Activated B cell treated with CpG ODN at 0.5 μM for 24 hours (primary cell): ENCODE data around the gene SLC22A1. TPM values are rescaled to one million over a fixed set of nuclear protein-coding genes. Genes with fewer than 3 reads are reported as not detected.

Experiments used
- ATAC-seq: fragments of 200-7000 bp; cut with Tn5 transposase; one replicate; pipeline ENCODE4 v1.10.0; 2021; ENCODE audit warnings: low read depth, mild to moderate bottlenecking, moderate library complexity
- CTCF ChIA-PET: fragments of 350-600 bp; sonication (Branson Sonifier 250); formaldehyde crosslinking; loops from one replicate; lab custom pipeline; 2021; ENCODE audit warnings: antibody characterized with exemption; lab: Charles Lee
- POLR2A ChIA-PET: fragments of 350-600 bp; sonication (Branson Sonifier 250); formaldehyde crosslinking; loops from one replicate; lab custom pipeline; 2021; ENCODE audit warnings: antibody characterized with exemption; lab: Charles Lee
- DNase-seq: peaks from one replicate; pipeline ENCODE4 v3.0.0; 2022
- H3K27ac Mint-ChIP-seq: one replicate; pipeline ENCODE4 v1.8.0; 2020; ENCODE audit warnings: mixed read lengths
- H3K27me3 Mint-ChIP-seq: one replicate; pipeline ENCODE4 v1.8.0; 2021; ENCODE audit warnings: mixed read lengths
- H3K36me3 Mint-ChIP-seq: one replicate; pipeline ENCODE4 v1.8.0; 2021; ENCODE audit warnings: low read depth, mixed read lengths
- H3K4me1 Mint-ChIP-seq: one replicate; pipeline ENCODE4 v1.8.0; 2021; ENCODE audit warnings: mixed read lengths
- H3K4me3 Mint-ChIP-seq: one replicate; pipeline ENCODE4 v1.8.0; 2020; ENCODE audit warnings: mild to moderate bottlenecking, mixed read lengths
- H3K9me3 Mint-ChIP-seq: one replicate; pipeline ENCODE4 v1.8.0; 2020; ENCODE audit warnings: mixed read lengths
- intact Hi-C: fragments of 100-400 bp; cut with micrococcal nuclease; formaldehyde crosslinking; loops from one replicate; pipeline ENCODE4 v1.15.1; 2024
- total RNA-seq: library from RNA; stranded (reverse); gene quantifications from 2 replicates; pipeline ENCODE4 v1.2.3, GENCODE V29; 2022
- TF ChIP-seq, protein P1 (sequence below): fragments of 200-600 bp; IDR thresholded peaks from one replicate; pipeline ENCODE4 v1.8.0; 2022; ENCODE audit warnings: antibody characterized with exemption, mild to moderate bottlenecking

The SLC22A1 gene
- total RNA-seq, 1 donor from 2014 or later = 2.8 TPM

DNA sequence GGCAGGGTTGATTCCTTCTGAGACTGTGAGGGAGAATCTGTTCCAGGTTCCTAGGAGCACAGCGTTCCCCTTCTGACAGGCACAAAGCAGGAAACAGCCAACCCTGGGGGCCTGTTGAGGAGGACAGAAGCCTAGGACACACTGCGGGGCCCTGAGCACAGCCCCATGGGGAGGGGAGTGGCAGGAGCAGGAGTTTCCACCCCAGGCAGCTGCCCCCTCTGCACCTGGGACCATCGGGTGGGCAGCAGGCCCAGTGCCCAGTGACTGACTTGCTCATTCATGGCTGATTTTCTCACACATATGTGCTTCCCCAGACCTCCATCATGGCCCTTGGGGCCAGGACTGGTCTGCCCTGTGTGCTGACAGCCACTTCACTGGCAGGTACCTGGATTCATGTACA is 6.2 kb upstream of the SLC22A1 start:
- no peaks in the 10 kb centered on the region for H3K4me1 Mint-ChIP-seq
- peaks cover 3% of the 10 kb centered on the region for H3K9me3 Mint-ChIP-seq
- H3K4me3 Mint-ChIP-seq = no peak overlapping the region
- no peak for ATAC-seq
- H3K27me3 Mint-ChIP-seq = no peaks in the 10 kb centered on the region
- no peak for DNase-seq
- ChIA-PET POLR2A (no interaction called here), CTCF (no interaction called here)
- H3K36me3 Mint-ChIP-seq = peaks cover 12% of the 10 kb centered on the region
- H3K27ac Mint-ChIP-seq = no peak overlapping the region
- TF ChIP-seq, protein P1, sequence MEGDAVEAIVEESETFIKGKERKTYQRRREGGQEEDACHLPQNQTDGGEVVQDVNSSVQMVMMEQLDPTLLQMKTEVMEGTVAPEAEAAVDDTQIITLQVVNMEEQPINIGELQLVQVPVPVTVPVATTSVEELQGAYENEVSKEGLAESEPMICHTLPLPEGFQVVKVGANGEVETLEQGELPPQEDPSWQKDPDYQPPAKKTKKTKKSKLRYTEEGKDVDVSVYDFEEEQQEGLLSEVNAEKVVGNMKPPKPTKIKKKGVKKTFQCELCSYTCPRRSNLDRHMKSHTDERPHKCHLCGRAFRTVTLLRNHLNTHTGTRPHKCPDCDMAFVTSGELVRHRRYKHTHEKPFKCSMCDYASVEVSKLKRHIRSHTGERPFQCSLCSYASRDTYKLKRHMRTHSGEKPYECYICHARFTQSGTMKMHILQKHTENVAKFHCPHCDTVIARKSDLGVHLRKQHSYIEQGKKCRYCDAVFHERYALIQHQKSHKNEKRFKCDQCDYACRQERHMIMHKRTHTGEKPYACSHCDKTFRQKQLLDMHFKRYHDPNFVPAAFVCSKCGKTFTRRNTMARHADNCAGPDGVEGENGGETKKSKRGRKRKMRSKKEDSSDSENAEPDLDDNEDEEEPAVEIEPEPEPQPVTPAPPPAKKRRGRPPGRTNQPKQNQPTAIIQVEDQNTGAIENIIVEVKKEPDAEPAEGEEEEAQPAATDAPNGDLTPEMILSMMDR = no peak
- intact Hi-C loops = no loop called here

DNA sequence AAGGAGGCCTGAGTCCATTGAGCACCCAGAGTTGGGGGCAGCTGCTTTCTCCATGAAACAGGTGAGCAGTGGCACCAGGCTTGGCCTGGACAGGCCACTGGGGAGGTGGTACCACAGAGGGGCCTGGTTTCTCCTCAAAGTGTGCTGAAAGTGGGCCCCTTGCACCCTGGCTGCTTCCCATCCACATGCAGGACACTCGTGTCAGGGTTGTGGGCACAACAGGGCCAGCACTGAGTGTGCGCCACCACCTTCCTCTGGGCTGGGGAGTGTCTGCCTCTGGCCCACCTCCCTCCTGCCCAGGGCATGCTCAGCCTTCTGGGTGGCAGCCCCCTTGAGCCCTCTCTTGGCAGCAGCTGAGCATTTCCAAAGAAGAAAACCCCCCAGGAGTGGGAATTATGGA is 5.2 kb upstream of the SLC22A1 start:
- Mint-ChIP-seq H3K27me3 (no peaks in the 10 kb centered on the region), H3K4me3 (no peak overlapping the region), H3K4me1 (no peaks in the 10 kb centered on the region), H3K27ac (no peak overlapping the region), H3K36me3 (peaks cover 10% of the 10 kb centered on the region), H3K9me3 (peaks cover 3% of the 10 kb centered on the region)
- TF ChIP-seq, protein P1 = no peak
- ATAC-seq (no peak), DNase-seq (no peak)
- intact Hi-C loops = no loop called here
- POLR2A ChIA-PET = no interaction called here
- CTCF ChIA-PET = no interaction called here

DNA sequence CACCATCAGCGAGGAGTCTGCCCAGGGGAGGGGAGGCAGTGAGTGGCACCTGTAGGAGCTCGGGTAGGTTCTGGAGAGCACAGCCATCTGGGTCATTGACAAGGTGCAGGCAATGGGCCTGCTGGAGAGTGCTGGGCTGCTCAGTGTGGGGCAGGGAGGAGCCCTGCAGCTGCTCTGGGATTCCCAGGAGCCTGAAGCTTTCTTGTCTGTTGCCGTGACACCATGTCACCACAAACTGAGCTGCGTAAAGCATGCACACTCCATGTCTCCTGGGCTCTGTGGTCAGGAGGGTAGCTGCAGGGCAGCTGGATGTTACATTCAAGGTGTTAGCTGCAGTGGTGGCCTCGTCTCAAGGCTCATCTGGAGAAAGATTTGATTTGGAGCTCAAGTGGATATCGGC is 4.5 kb upstream of the SLC22A1 start:
- peaks cover 10% of the 10 kb centered on the region for H3K36me3 Mint-ChIP-seq
- H3K4me1 Mint-ChIP-seq = no peaks in the 10 kb centered on the region
- ATAC-seq = no peak
- intact Hi-C loops = no loop called here
- no peak for DNase-seq
- TF ChIP-seq, protein P1 = no peak
- no peak overlapping the region for H3K4me3 Mint-ChIP-seq
- H3K27me3 Mint-ChIP-seq = no peaks in the 10 kb centered on the region
- H3K27ac Mint-ChIP-seq = no peak overlapping the region
- H3K9me3 Mint-ChIP-seq = peaks cover 3% of the 10 kb centered on the region
- POLR2A ChIA-PET = no interaction called here
- CTCF ChIA-PET = no interaction called here

DNA sequence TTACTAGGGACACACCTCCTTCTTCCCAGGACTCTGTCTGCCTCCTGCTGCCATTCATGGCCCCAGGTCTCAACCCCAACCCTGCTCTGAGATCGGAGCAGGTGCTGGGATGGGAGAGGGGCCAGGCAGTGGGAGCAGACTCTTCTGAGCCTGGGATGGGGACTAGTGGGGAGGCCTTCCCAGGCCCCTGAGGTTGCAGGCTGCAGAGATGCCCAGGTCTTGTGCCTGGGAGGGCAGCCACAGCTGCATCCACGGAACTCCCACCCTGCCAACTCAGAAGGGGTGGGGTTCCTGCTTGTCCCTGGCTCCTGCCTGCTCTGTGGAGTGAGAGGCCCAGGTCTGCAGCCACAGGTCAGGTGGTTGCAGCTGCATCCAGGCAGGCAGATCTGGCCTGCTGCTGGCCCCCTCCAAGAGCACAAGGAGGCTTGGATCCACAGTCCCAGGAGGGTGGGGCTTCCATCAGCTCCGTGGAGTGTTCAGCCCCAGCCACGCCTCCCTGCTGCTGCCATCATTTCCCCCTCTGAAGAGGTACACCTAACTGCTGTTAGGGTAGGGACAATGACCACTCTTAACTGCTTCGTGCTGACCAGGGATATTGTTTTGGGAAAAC is 2.9 kb upstream of the SLC22A1 start:
- ATAC-seq = no peak
- H3K27ac Mint-ChIP-seq = no peak overlapping the region
- H3K4me1 Mint-ChIP-seq = no peaks in the 10 kb centered on the region
- DNase-seq = no peak
- H3K4me3 Mint-ChIP-seq = no peak overlapping the region
- intact Hi-C loops = no loop called here
- no peaks in the 10 kb centered on the region for H3K27me3 Mint-ChIP-seq
- ChIA-PET CTCF (no interaction called here), POLR2A (no interaction called here)
- peaks cover 4% of the 10 kb centered on the region for H3K36me3 Mint-ChIP-seq
- H3K9me3 Mint-ChIP-seq = peaks cover 3% of the 10 kb centered on the region
- TF ChIP-seq, protein P1 = no peak

DNA sequence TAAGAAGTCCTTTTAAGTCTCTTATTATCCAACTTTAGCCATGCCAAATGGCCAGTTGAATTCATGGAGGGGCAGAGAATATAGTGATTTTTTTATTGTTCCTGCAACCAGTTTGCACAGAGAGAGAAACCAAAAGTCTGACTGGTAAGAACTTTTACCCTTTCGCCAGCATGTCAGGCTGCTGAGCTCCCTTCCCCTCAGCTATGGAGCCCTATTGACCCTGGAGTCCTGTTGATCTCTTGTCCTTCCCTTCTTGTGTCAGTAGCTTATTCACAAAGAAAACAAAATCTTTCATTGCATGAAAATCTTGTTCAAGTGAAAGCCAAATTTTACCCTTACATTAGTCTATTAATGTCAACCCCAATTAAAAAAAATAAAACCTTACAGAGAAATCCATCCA is 1.5 kb upstream of the SLC22A1 start:
- H3K36me3 Mint-ChIP-seq = peaks cover 3% of the 10 kb centered on the region
- H3K4me3 Mint-ChIP-seq = no peak overlapping the region
- peaks cover 3% of the 10 kb centered on the region for H3K9me3 Mint-ChIP-seq
- H3K4me1 Mint-ChIP-seq = no peaks in the 10 kb centered on the region
- ATAC-seq = no peak
- CTCF ChIA-PET = no interaction called here
- POLR2A ChIA-PET = no interaction called here
- no peak for DNase-seq
- H3K27ac Mint-ChIP-seq = no peak overlapping the region
- TF ChIP-seq, protein P1 = no peak
- H3K27me3 Mint-ChIP-seq = no peaks in the 10 kb centered on the region
- intact Hi-C loops = no loop called here
